ENCODE measurements around the gene EDAR. TPM values are rescaled to one million over a fixed set of nuclear protein-coding genes. Genes with fewer than 3 reads are reported as not detected.

Gene EDAR
- total RNA-seq, 1 experiment from 2014 or later, result 0.15 TPM

DNA sequence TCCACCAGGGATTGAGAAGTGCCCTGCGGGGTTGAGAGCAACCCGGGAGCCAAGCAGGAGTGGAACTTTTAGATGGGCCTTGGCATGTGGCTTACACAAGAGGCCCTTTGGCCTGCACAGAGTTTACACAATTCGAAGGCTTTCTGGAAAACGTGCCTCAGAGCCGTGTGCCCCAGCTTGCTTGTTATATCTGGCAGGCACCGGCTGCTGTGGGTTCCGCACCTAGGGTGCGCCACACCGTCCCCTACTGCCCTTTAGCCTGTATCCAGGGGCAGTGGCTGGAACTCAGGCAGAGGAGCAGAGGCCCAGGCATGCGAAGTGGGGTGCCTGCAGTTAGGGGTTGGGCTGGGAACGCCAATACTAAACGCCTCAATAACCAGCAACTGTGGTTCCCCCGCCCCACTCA, 32.9 kb upstream of the EDAR start:
- RAD21 ChIA-PET (ENCODE audit: low non-redundant PET in 1 of 2, low total read pairs in 2 of 2, uncharacterized antibody in 2 of 2, unreplicated experiment in 2 of 2), result no interaction called here
- H3K36me3 ChIP-seq (ENCODE audit: control insufficient read depth in 1 of 2, insufficient read depth in 2 of 2, low read length in 2 of 2), result no peaks in the 10 kb centered on the region

DNA sequence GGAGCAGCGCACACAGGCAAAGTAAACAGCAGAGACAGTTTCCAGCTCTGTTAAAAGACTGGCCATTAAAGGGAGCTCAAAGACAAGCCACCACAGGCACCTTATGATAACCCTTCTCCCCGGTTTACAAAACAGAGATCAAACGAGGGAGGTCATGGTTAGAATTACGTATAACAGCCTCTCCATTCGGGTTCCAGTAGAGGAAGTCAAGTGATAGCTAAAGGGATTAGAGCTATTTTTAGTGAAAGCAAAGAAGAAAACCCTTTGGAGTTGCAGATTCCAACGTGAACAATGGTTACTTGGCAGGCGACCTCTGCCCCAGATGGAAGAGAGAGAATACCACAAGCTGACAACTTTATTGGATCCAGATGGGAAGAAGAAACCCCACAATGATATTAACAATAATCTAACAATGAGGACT, 31.2 kb upstream of the EDAR start:
- H3K4me3 ChIP-seq (replicated peaks in 1 of 2; ENCODE audit: low read depth in 1 of 2, low read length in 2 of 2), result no peak overlapping the region
- H3K27me3 ChIP-seq (ENCODE audit: insufficient read depth, low read length), result peaks cover 11% of the 10 kb centered on the region; the same call in 1 of the 2 replicates
- ATAC-seq (no peak), DNase-seq (ENCODE audit: low read depth, low spot score) (no peak)
- no peak overlapping the region for H2AFZ ChIP-seq (ENCODE audit: low read depth, low read length, poor library complexity, severe bottlenecking)
- H3K27ac ChIP-seq (ENCODE audit: low read depth, low read length), result no peak overlapping the region
- peaks cover 0 to 2% of the 10 kb centered on the region in 2 experiments; a peak in 1 of 4 replicates for H3K4me1 ChIP-seq (ENCODE audit: control insufficient read depth in 1 of 2, insufficient read depth in 2 of 2, low read length in 2 of 2)
- H3K79me2 ChIP-seq (ENCODE audit: insufficient read depth, low read length), result no peaks in the 10 kb centered on the region
- ChIA-PET RAD21 (ENCODE audit: low non-redundant PET in 1 of 2, low total read pairs in 2 of 2, uncharacterized antibody in 2 of 2, unreplicated experiment in 2 of 2) (no interaction called here), POLR2A (no interaction called here), CTCF (no interaction called here)
- H3K9me2 ChIP-seq (ENCODE audit: insufficient read depth), result no peaks in the 10 kb centered on the region
- no peaks in the 10 kb centered on the region for H3K9me3 ChIP-seq (ENCODE audit: control insufficient read depth in 1 of 2, insufficient read depth in 1 of 2, low read depth in 1 of 2, low read length in 2 of 2)
- TF ChIP-seq SP1 (IDR thresholded peaks at IDR 0.05; ENCODE audit: low read depth) (no peak), FOSL1 (IDR thresholded peaks at IDR 0.05; ENCODE audit: low read depth) (no peak), EGR1 (IDR thresholded peaks at IDR 0.05; ENCODE audit: low read depth) (no peak), YY1 (IDR thresholded peaks at IDR 0.05; ENCODE audit: extremely low read depth, insufficient replicate concordance, low read depth, low read length) (no peak), EZH2 (IDR thresholded peaks at IDR 0.05) (no peak)
- TF ChIP-seq, protein P1, sequence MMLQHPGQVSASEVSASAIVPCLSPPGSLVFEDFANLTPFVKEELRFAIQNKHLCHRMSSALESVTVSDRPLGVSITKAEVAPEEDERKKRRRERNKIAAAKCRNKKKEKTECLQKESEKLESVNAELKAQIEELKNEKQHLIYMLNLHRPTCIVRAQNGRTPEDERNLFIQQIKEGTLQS (IDR thresholded peaks at IDR 0.05), result no peak
- no peaks in the 10 kb centered on the region for H3K36me3 ChIP-seq (ENCODE audit: control insufficient read depth in 1 of 2, insufficient read depth in 2 of 2, low read length in 2 of 2)
- no peaks in the 10 kb centered on the region for H4K20me1 ChIP-seq (ENCODE audit: insufficient read depth)
- intact Hi-C loops (cut with micrococcal nuclease), result no loop called here
- no TSS peak for BruUV-seq (replicated peaks)
- no peak overlapping the region for H3K4me2 ChIP-seq (ENCODE audit: low read length)
- no peak overlapping the region for H3K9ac ChIP-seq (ENCODE audit: low read length)

More for the DNA sequence above, 32.9 kb upstream of the EDAR start:
- no TSS peak for BruUV-seq (replicated peaks)
- no peak overlapping the region for H3K27ac ChIP-seq (ENCODE audit: low read depth, low read length)
- POLR2A ChIA-PET, result no interaction called here
- no peaks in the 10 kb centered on the region for H3K9me2 ChIP-seq (ENCODE audit: insufficient read depth)
- H3K9ac ChIP-seq (ENCODE audit: low read length), result no peak overlapping the region
- no peak overlapping the region for H2AFZ ChIP-seq (ENCODE audit: low read depth, low read length, poor library complexity, severe bottlenecking)
- H3K79me2 ChIP-seq (ENCODE audit: insufficient read depth, low read length), result no peaks in the 10 kb centered on the region
- peaks cover 11% of the 10 kb centered on the region; the same call in 1 of the 2 replicates for H3K27me3 ChIP-seq (ENCODE audit: insufficient read depth, low read length)
- DNase-seq (ENCODE audit: low read depth, low spot score), result no peak
- H3K9me3 ChIP-seq (ENCODE audit: control insufficient read depth in 1 of 2, insufficient read depth in 1 of 2, low read depth in 1 of 2, low read length in 2 of 2), result no peaks in the 10 kb centered on the region
- TF ChIP-seq, protein P1 (IDR thresholded peaks at IDR 0.05), result no peak
- TF ChIP-seq SP1 (IDR thresholded peaks at IDR 0.05; ENCODE audit: low read depth), result no peak
- no peak for TF ChIP-seq EZH2phosphoT487 (IDR thresholded peaks at IDR 0.05; ENCODE audit: borderline replicate concordance)
- TF ChIP-seq ELF1 (IDR thresholded peaks at IDR 0.05; ENCODE audit: borderline replicate concordance, low read depth), result no peak
- no peak for TF ChIP-seq EGR1 (IDR thresholded peaks at IDR 0.05; ENCODE audit: low read depth)
- TF ChIP-seq POLR2A (IDR thresholded peaks at IDR 0.05; ENCODE audit: borderline replicate concordance, extremely low read depth, insufficient read depth, insufficient read length), result no peak
- TF ChIP-seq YY1 (IDR thresholded peaks at IDR 0.05; ENCODE audit: extremely low read depth, insufficient replicate concordance, low read depth, low read length), result no peak
- CTCF ChIA-PET, result no interaction called here
- no peaks in the 10 kb centered on the region for H4K20me1 ChIP-seq (ENCODE audit: insufficient read depth)
- no peak overlapping the region for H3K4me3 ChIP-seq (replicated peaks in 1 of 2; ENCODE audit: low read depth in 1 of 2, low read length in 2 of 2)
- no peak overlapping the region for H3K4me2 ChIP-seq (ENCODE audit: low read length)
- peaks cover 0 to 2% of the 10 kb centered on the region in 2 experiments; a peak in 1 of 4 replicates for H3K4me1 ChIP-seq (ENCODE audit: control insufficient read depth in 1 of 2, insufficient read depth in 2 of 2, low read length in 2 of 2)
- intact Hi-C loops (cut with micrococcal nuclease), result no loop called here
- ATAC-seq, result no peak
